D341Med (cell line): Measurements from ENCODE around the gene DGKI.
A peak's percentile ranks its signal among the peaks of the same experiment; 100 is the strongest.
"Not testable (repeated sequence)": the region's sequence is repeated elsewhere in the genome, so short reads cannot be mapped to it uniquely, and the experiment has no call there.

Experiments
- DNase-seq: peaks from one replicate; pipeline ENCODE4 v3.0.0; 2012; ENCODE audit warnings: low spot score

Gene DGKI

GRCh38 chr7:137469191-137469811, 377.5 kb downstream of the DGKI start:
- DNase-seq = no peak

DNA sequence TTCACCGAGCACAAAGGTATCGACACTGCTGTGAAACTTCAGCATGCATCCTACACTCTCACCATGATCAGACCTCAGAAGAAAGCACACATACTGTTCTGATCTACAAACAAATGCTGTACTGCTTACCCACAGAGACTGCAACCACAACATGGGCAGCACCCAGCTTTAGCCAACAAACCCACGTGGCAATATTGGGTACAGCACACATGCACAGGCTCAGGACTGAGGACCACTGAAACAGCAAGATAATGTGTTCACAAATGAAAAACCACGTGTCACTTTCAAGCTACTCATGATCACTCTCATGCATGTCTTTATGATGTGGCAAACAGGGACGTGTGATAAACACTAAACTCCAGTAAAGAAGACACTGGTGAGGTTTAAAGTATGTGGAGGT, 383.9 kb downstream of the DGKI start:
- no peak for DNase-seq

DNA sequence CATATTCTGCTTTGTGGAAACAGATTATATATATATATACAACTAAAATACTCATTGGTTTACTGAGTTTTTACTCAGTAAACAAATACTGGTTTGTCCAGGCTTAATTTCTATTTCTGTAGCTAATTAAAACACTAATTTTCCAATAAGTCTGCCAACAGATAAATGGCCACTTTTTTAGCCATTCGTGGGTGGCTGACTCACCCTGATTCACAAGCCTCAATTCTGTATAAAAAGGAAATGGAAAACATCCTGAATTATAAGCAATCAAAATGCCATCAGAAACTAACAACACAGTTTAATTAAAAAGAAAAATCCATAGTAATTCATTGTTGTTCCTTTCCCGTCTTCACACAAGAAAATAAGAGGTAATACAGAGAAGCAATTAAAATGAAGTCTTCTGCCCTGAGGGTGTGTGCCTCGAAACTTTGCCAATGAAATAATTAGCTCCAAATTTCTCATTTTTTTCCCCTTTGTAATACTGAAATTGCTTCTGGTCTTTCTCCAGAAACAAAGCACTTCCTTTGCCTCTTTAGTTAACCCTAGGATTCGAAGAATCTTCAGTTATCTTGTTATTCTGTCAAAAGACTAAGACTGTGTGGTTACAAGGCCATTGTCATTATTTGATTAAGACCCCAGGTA, 384.6 kb downstream of the DGKI start:
- no peak for DNase-seq

- DNase-seq = no peak
Measured at GRCh38 chr7:137458399-137458798, 388.4 kb downstream of the DGKI start.

GRCh38 chr7:137454767-137455166, 392.0 kb downstream of the DGKI start:
- no peak for DNase-seq

- peak; percentile 46 for DNase-seq
Measured at GRCh38 chr7:137454246-137454724, 392.5 kb downstream of the DGKI start.

DNA sequence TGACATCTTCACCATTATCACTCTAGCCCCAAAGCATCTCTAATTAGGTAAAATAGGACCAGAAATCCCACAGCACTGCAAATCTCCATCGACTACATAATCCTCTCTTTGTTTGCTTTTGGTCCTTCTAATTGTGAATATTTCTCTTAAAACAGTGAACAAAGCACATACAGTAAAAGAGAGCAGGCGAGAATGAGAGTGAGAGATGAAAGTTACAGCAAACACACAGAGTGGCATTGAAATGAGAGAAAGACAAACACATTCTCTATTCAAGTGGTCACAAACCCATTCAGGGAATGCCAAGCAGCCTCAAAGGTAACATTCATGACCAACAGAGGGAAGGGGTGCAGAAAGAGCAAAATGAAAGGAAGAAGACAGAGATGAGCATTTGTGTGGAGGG, 393.4 kb downstream of the DGKI start:
- DNase-seq = no peak

DNA sequence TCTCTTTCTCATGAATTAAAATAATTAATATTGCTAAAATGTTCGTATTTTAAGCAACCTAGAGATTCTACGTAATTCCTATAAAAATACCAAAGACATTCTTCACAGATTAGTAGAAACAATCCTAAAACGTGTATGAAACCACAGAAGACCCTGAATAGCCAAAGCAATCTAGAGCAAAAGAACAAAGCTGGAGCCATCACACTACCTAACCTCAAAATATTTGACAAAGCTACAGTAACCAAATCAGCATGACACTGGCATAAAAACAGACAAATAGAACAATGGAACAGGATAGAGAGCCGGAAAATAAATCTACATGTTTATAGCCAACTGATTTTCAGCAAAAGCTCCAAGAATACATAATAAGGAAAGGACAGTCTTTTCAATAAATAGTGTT, 397.8 kb downstream of the DGKI start:
- DNase-seq = no peak

- DNase-seq = not testable (repeated sequence)
Measured at GRCh38 chr7:137448572-137448971, 398.2 kb downstream of the DGKI start.

DNA sequence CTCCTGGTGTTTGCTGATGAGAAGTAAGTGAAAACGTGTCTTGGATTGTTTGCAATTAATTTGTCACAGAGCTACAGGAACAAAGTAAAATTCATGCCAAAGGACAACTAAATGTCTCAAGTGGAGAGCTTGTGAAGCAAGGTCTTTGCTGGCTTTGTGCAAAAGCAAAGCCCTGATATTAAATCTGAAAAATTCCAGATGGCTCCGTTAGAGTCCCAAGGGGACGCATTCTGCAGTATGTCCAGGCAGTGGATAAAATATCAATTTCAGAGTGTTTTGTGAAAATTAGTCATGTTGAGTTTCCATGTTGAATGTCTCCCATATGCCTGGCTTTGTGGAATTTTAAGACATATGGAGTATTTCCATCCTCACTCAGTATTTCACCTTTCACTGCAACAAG, 400.7 kb downstream of the DGKI start:
- DNase-seq = no peak

- no peak for DNase-seq
Measured at GRCh38 chr7:137445268-137445667, 401.5 kb downstream of the DGKI start.

GRCh38 chr7:137443616-137444015, 403.2 kb downstream of the DGKI start:
- no peak for DNase-seq

- DNase-seq = no peak
Measured at GRCh38 chr7:137441451-137441850, 405.3 kb downstream of the DGKI start.

DNA sequence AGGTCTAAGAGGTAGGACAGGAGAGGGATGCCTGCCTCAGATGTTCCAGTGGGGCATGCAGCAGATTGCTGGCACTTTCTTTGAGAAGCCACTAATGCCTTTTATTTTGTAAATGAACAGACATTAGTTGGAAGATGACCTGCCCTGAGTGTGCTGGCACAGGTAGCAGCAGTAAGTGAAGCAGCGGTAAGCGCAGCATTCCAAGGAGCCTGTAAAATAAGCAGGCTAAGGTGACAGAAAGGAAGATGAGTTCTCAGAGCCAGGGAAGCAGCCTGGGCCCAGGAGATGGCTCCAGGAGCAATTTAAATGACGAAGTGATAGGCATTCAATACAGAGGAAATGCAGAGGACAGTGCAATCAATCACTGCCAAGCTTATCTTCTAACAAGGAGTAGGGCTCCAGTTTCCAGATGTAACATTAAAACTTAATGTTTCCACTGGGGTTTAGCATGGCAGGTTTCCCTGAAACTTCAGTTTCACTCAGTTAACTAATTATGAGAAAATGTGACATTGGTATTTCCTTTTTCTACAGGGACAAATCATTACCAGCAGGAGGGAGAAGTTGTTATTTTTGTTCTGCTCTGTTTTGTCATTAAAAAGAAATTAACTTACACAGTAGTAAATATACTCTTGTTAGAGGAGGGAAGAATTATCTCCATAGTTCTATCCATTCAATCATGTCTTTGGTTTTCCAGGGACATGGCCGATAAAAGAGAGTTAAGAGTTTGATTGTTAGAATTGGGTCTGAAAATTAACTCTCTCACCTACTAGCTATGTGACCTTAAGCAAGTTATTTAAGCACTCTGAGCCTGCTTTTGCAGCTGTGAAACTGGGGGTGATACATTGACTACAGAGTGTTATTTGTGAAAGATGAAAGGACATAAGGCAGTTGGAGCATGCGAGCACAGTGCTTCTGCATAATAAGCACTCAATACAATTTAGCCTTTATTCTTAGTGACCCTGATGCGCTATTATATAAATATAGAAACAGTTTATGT, 406.6 kb downstream of the DGKI start:
- no peak for DNase-seq

DNA sequence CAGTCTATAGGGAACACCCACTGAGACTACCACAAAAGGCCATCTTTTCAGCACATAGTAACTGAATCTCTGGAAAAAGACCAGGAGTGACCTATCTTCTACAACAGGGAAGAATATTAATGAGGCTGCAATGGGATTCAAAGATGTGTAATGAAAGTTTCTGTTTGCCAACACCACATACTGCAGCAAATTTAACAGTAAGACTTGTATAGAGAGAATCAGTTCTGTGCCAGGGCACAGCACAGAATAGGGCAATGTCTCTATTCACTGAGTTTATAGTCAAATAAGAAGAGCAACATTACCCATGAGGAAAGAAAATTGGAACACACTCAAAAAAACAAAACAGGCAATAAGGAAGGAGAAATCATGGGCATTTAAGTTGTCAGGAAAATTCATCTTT, 411.8 kb downstream of the DGKI start:
- DNase-seq = no peak

DNA sequence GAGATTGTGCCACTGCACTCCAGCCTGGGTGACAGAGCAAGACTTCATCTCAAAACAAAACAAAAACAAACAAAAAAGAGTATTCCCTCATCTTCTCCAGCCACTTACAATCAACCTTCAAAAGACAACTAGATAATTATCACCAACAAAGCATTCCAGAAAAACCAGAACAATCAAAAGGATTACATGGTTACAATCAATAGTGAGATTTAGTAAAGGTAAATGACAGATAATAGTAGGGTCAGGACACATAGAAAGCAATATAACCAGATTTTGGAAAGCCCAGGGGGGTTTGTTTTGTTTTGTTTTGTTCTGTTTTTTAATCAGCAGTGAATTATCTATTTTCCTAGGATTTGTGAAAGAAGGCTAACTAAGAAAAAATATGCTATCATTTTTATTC, 412.2 kb downstream of the DGKI start:
- no peak for DNase-seq

DNA sequence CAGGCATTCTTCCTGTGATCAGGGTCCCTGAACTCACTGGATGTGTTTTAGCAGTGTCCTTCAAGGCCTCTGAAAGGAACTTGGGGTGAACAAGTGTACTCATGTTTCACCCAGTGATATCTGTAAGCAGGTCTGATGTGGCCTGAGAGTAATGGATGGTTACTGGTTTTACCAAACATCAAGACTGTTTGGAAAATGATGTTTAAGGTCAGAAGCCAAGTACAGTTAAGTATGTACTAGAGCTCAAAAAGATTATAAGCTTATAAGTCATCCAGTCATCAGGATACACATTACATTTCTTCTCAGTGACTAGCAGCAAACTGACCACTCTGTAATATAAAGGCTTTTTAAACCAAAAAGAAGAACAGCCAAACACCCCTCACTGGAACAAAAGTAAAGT, 423.5 kb downstream of the DGKI start:
- no peak for DNase-seq

DNA sequence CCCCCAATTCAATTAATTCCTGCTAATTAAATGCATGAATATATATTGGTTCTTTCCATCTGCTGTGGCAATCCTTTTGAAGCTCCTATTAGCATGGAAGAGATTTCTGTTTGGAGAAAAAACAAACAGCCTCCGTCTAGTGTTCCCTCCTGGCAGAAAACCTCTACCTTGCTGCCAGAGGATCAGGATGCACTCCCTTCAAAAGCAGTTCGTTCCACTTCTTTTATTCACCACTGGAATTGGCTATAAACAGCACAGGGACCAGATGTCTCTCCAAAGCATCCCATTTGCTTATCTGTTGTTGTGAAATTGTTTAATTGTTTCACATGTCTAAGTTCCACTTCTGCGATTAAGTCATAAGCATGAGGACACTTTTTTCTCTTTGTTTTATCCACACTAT, 425.4 kb downstream of the DGKI start:
- DNase-seq = peak; percentile 43

DNA sequence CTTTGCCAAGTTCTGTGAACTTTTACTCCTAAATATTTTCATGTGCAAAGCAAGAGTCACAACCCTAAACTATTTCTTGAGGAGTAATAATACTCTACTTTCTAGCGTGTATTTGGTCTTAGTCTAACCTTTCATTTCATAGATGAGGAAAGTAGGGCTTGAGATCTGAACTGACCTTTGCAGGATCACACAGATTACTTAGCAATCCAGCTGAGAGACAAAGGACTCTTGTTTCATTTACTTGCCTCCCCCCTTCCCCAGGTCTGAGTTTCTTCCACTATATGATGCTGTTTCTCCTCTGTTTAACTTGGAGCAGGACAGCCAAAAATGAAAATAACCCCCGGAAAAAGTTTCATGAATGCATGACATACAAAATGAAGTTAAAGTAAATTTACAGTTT, 427.9 kb downstream of the DGKI start:
- no peak for DNase-seq

GRCh38 chr7:137417464-137417863, 429.3 kb downstream of the DGKI start:
- DNase-seq = no peak

DNA sequence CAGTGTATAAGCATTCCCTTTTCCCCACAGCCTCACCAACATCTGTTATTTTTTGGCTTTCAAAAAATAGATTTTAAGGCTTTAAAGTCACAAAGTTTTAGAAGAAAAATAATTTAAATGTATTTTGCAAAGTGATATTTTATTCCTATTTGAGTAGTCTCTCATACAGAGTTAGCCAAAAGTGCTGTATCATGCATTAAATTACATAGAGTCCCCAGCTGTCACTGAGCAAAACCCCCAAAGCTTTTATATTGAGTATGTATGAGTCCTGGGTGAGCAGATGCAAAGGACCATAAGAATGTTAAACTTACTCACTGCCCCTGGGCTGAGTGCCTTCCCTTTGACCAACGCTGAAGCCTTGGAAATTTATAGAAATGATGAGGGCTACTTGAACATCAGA, 432.9 kb downstream of the DGKI start:
- no peak for DNase-seq

- no peak for DNase-seq
Measured at GRCh38 chr7:137411446-137411845, 435.3 kb downstream of the DGKI start.

DNA sequence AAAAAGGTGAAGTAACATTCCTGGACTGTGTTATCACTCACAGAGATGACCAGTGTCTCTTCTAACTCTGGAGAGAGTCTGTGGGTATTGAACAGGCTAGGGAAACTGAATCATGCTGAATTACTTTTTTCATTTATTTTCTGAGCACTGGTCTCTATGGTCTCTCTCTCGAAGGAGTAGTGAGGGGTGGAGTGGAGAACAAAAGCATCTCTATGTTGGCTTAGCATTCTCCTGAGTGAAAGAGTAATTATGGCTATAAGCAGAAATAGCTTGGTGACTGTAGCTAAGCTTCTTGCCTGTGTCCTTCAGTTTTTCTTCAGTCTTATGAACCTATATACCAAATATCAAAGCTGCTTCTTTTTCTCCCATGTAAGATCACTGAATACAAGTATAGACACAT, 438.6 kb downstream of the DGKI start:
- no peak for DNase-seq
